GM12878 (cell line): Measurements from ENCODE around the gene CEP295NL. TPM values are rescaled to one million over a fixed set of nuclear protein-coding genes. Genes with fewer than 3 reads are reported as not detected.

ENCODE experiments used
- EED ChIP-seq: sonication (generic); IDR thresholded peaks from 2 replicates; pipeline ENCODE4 v1.6.1; 2016; ENCODE audit warnings: antibody characterized with exemption, low read depth
- ESRRA ChIP-seq: IDR thresholded peaks from 2 replicates; pipeline ENCODE4 v1.6.1; 2012; ENCODE audit warnings: mild to moderate bottlenecking, low read length, improper control_type of control experiment
- FOXK2 ChIP-seq: fragments of 450-650 bp; IDR thresholded peaks from 2 replicates; pipeline ENCODE4 v1.6.1; 2017; ENCODE audit warnings: mild to moderate bottlenecking, moderate library complexity
- IKZF1 ChIP-seq: fragments of 450-650 bp; conservative IDR thresholded peaks from 2 replicates; pipeline ENCODE4 v1.6.1; 2017; ENCODE audit warnings: antibody characterized with exemption, mild to moderate bottlenecking
- IKZF2 ChIP-seq, 2 experiments: fragments of 450-650 bp; IDR thresholded peaks; 2 replicates each; pipeline ENCODE4 v1.6.1; 2017; ENCODE audit warnings: mild to moderate bottlenecking in 2 of 2, moderate library complexity in 2 of 2
- KAT2A ChIP-seq: conservative IDR thresholded peaks from 2 replicates; pipeline ENCODE4 v1.6.1; 2011; ENCODE audit warnings: low read depth, low read length; ENCODE audit not compliant: control insufficient read depth
- MTA2 ChIP-seq: fragments of 450-650 bp; IDR thresholded peaks from 2 replicates; pipeline ENCODE4 v1.6.1; 2016; ENCODE audit warnings: low read depth, mild to moderate bottlenecking, moderate library complexity
- MXI1 ChIP-seq: fragments of 150-350 bp; IDR thresholded peaks from 2 replicates; pipeline ENCODE4 v1.6.1; 2011; ENCODE audit warnings: low read depth, mild to moderate bottlenecking, inconsistent platforms, low read length, improper control_type of control experiment
- MYB ChIP-seq: fragments of 150-350 bp; IDR thresholded peaks from 2 replicates; pipeline ENCODE4 v1.6.1; 2014; ENCODE audit warnings: mild to moderate bottlenecking, low read depth, low read length, borderline replicate concordance
- POU2F2 ChIP-seq: IDR thresholded peaks from 3 replicates; pipeline ENCODE4 v1.6.1; 2011; ENCODE audit warnings: low read depth, mild to moderate bottlenecking, low read length, borderline replicate concordance
- RELA ChIP-seq: fragments of 450-650 bp; IDR thresholded peaks from 2 replicates; pipeline ENCODE4 v1.8.0; 2014; ENCODE audit warnings: borderline replicate concordance; ENCODE audit not compliant: partially characterized antibody
- RUNX3 ChIP-seq: IDR thresholded peaks from 2 replicates; pipeline ENCODE4 v1.6.1; 2012; ENCODE audit warnings: low read length, inconsistent platforms
- SPI1 ChIP-seq: IDR thresholded peaks from 2 replicates; pipeline ENCODE4 v1.6.1; 2011; ENCODE audit warnings: low read depth, mild to moderate bottlenecking, low read length, moderate library complexity, borderline replicate concordance; ENCODE audit not compliant: insufficient read depth
- ZSCAN29 ChIP-seq: fragments of 450-650 bp; IDR thresholded peaks from 2 replicates; pipeline ENCODE4 v1.6.1; 2017; ENCODE audit warnings: mild to moderate bottlenecking, moderate library complexity
- polyA plus RNA-seq, 11 experiments: library from polyadenylated mRNA; depleted of rRNA in 4 of 11; unstranded in 6 of 11; stranded (reverse) in 5 of 11; fragments of >200 nt; fragmentation: Nextera tagmentation in 4 of 11; fragmentation: Illumina TruSeq in 1 of 11; extraction: Ambion mirVana in 4 of 11; extraction: Trizol in 1 of 11; gene quantifications; 1 replicate in 1 of 11; 2 replicates in 10 of 11; pipeline versions ENCODE4 v1.2.1 to v1.2.3, GENCODE V29; 2011 to 2016; ENCODE audit warnings: inconsistent platforms in 2 of 11, missing spikeins in 2 of 11, low read depth in 1 of 11
- total RNA-seq, 4 experiments: library from RNA; depleted of rRNA in 3 of 4; stranded (reverse); fragments of >200 nt in 3 of 4; fragmentation: Illumina TruSeq in 1 of 4; extraction: Trizol in 1 of 4; gene quantifications; 2 replicates each; pipeline versions ENCODE4 v1.2.1 to v1.2.3, GENCODE V29; 2013 to 2021
- TF ChIP-seq, protein P1 (sequence below): fragments of 450-650 bp; IDR thresholded peaks from 2 replicates; pipeline ENCODE4 v1.6.1; 2016; ENCODE audit warnings: mild to moderate bottlenecking

The CEP295NL gene
- total and polyA plus RNA-seq, 10 of the 15 experiments (the other 5 are each of a cell fraction or from before 2014, with no cell fraction given) = not detected

- TF ChIP-seq, protein P1, sequence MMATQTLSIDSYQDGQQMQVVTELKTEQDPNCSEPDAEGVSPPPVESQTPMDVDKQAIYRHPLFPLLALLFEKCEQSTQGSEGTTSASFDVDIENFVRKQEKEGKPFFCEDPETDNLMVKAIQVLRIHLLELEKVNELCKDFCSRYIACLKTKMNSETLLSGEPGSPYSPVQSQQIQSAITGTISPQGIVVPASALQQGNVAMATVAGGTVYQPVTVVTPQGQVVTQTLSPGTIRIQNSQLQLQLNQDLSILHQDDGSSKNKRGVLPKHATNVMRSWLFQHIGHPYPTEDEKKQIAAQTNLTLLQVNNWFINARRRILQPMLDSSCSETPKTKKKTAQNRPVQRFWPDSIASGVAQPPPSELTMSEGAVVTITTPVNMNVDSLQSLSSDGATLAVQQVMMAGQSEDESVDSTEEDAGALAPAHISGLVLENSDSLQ = no peak
- TF ChIP-seq POU2F2 = no peak
- TF ChIP-seq ESRRA = no peak
- TF ChIP-seq IKZF1 = 0 out of 2 replicates have a peak, but pooled peaks have one; percentile 29
- 0 out of 2 replicates have a peak, but pooled peaks have one; percentile 19 for TF ChIP-seq EED
- TF ChIP-seq ZSCAN29 = no peak
- no peak for TF ChIP-seq FOXK2
- no peak for TF ChIP-seq MTA2
- TF ChIP-seq RUNX3 = peak; percentile 59
- no peak for TF ChIP-seq KAT2A
- TF ChIP-seq RELA = peak; percentile 45
- peak; percentile 51; the same call in 1 of the 2 replicates for TF ChIP-seq SPI1
- peak in 1 of 2 experiments; percentile 23; a peak in 2 of 4 replicates for TF ChIP-seq IKZF2 (IDR thresholded peaks at IDR 0.05)
- TF ChIP-seq MYB = no peak
- peak; percentile 59; the same call in 1 of the 2 replicates for TF ChIP-seq MXI1
Observed at GRCh38 chr17:78889531-78889930, 13.5 kb downstream of the CEP295NL start (continued).
